Duodenal mucosa (tissue), 2 donors: ENCODE results near the gene CAPN10.

Experiments used
- H3K27ac ChIP-seq: one replicate; pipeline ENCODE4 v1.7.0; 2013; ENCODE audit warnings: low read depth, low read length
- H3K27me3 ChIP-seq, 2 donors: one replicate each; pipeline ENCODE4 v1.7.0; 2013; ENCODE audit warnings: low read length in 2 of 2, control low read depth in 1 of 2; ENCODE audit not compliant: insufficient read depth in 2 of 2, control insufficient read depth in 1 of 2
- H3K36me3 ChIP-seq, 2 donors: one replicate each; pipeline ENCODE4 v1.7.0; 2013; ENCODE audit warnings: low read length in 2 of 2, control low read depth in 1 of 2; ENCODE audit not compliant: insufficient read depth in 2 of 2, control insufficient read depth in 1 of 2
- H3K4me1 ChIP-seq, 2 donors: one replicate each; pipeline ENCODE4 v1.7.0; 2013; ENCODE audit warnings: low read length in 2 of 2, control low read depth in 1 of 2; ENCODE audit not compliant: insufficient read depth in 2 of 2, control insufficient read depth in 1 of 2
- H3K4me3 ChIP-seq, 2 donors: one replicate each; pipeline ENCODE4 v1.7.0; 2013; ENCODE audit warnings: low read length in 2 of 2, low read depth in 1 of 2
- H3K9ac ChIP-seq, 2 donors: one replicate each; pipeline ENCODE4 v1.7.0; 2013; ENCODE audit warnings: low read length in 2 of 2, low read depth in 1 of 2
- H3K9me3 ChIP-seq, 2 donors: one replicate each; pipeline ENCODE4 v1.7.0; 2013; ENCODE audit warnings: low read length in 2 of 2, control low read depth in 1 of 2; ENCODE audit not compliant: control insufficient read depth in 1 of 2

The CAPN10 gene

DNA sequence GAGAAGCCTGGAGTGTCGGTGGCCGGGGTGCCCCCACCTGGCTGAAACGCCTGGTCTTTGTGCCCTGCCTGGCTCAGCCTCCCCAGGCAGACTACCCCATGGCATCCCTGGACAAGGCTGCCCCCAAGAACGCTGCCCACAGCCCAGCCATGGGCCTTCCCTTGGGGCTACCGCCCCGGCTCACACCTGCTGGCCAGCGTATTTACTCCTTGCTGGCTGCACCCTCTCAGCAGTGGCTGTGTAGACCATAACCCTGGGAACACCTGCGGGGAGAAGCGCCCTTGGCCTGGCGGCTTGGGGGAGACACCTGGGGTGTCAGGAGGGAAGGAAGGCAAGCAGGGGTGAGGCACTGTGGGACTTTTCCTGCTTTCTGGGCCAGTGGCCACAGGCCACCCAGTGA is 17.3 kb downstream of the CAPN10 start:
- H3K36me3 ChIP-seq, result peaks cover 2 to 18% of the 10 kb centered on the region in 2 donors
- peak overlapping the region; percentile 88 for H3K27ac ChIP-seq
- no peaks in the 10 kb centered on the region for H3K27me3 ChIP-seq
- H3K4me1 ChIP-seq, result peaks cover 26 to 34% of the 10 kb centered on the region in 2 donors
- H3K9me3 ChIP-seq, result no peaks in the 10 kb centered on the region
- no peak overlapping the region for H3K9ac ChIP-seq
- peak overlapping the region in 1 of 2 donors; percentile 63 for H3K4me3 ChIP-seq

DNA sequence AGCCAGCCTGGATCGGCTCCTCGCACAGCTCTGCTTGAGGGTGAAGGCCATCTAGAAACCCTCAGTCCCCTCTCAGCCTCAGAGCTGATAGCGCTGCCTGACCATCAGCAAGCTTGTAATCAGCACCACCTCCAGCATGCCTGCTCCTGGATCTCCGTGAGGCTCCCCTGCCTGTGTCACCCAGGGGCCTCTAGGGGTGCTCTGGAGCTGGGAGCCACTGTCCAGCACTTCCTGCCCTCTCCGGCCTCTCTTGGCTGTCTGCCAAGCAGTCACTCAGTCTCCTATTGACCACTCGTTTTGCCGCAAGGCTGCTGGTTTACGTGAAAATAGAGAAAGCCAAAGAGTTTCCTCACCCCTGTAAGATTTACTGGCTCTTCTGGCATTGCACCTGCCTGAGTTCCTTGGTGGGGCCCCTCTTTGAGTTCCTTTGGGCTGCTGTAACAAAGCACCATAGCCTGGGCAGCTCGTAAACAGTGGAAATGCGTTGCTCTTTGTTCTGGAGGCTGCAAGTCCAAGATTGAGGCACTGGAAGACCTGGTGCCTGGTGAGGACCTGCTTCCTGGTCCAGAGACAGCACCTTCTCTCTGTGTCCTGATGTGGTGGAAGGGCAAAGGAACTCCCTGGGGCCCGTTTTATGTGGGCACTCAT is 17.9 kb downstream of the CAPN10 start:
- peak overlapping the region; percentile 88 for H3K27ac ChIP-seq
- no peaks in the 10 kb centered on the region for H3K9me3 ChIP-seq
- H3K4me3 ChIP-seq, result peak overlapping the region; percentile 63 to 88
- no peaks in the 10 kb centered on the region for H3K27me3 ChIP-seq
- H3K4me1 ChIP-seq, result peaks cover 26 to 34% of the 10 kb centered on the region in 2 donors
- peak overlapping the region; percentile 63 to 91 for H3K9ac ChIP-seq
- H3K36me3 ChIP-seq, result peaks cover 0 to 14% of the 10 kb centered on the region in 2 donors

DNA sequence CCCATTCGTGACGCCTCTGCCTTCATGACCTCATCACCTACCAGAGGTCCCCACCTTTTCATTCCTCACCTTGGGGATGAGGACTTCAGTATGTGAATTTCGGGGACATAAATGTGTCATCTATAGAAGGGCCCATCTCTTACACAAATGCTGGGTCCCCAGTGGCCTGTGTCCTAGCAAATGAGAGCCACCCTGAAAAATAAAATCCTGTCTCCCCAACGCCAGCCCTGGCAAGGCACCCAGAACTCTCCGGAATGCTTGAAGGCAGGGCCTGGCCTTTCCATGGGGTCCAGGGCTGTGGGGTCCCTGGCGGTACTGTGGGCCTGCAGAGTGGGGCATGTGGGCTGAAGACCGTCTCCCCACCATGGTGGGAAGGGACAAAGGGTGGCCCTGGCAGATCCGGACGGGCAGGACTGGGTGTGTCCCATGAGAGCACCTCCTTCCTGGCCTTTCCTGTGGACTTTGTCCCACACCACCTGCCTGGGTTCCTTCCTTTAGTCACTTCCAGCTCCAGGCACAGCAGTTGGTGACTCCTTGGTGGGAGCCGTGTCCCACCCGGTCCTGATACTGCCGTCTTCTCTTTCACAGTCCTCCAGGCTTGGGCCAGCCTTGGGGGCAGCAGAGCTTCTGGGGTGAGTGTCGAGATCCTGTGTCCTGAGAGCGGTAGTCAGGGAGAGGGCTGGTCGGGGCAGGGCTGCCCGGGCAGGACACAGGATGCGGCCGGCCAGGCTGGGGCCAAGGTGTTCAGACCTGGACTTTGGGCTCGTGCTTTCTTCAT is 18.6 kb downstream of the CAPN10 start:
- Histone ChIP-seq H3K4me1 (peaks cover 26 to 34% of the 10 kb centered on the region in 2 donors), H3K9me3 (no peaks in the 10 kb centered on the region), H3K27me3 (no peaks in the 10 kb centered on the region), H3K36me3 (peaks cover 0 to 8% of the 10 kb centered on the region in 2 donors), H3K27ac (peak overlapping the region; percentile 88), H3K9ac (peak overlapping the region; percentile 88 to 91), H3K4me3 (peak overlapping the region; percentile 63 to 88)

DNA sequence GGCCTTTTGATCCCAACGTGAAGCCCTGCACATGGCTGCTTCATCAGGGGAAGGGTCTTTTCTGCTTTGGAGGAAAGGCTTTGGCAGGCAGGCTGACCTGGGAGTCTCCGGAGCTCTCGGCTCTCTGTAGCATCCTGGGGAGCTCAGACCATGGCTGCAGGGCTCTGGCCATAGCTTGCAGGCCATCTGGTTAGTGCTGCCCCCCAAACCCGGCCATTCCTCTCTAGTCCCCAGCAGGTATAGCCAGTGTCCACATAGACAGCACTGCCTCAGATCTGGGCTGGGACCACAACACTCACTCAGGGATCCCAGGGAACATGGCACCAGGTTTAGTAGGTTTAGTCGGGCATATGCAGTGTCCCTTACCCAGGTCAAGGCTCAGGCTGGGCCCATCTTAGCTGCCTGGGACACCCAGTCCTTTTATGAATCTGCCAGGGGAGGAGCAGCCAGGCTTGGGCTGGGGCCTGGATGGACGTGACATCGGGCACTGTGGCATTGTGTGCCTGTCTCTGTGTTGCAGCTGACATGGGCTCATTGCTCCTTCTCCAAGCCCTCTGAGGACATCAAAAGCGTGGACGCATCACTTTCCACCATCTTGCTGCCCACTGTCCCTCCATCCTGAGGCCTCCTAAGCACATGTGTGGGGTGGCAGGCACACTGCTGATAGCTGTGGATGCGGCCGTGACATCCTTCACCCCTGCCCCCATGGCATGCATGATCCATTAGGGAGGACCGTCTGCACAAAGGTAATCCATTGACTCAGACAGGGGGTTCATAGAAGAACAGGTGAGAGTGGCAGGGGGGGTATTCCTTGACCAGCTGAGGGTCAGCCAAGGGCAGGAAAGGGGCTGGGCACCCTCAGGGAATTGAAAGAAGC is 19.6 kb downstream of the CAPN10 start:
- Histone ChIP-seq H3K27me3 (no peaks in the 10 kb centered on the region), H3K4me1 (peaks cover 28 to 34% of the 10 kb centered on the region in 2 donors), H3K4me3 (peak overlapping the region; percentile 63 to 88), H3K27ac (peak overlapping the region; percentile 88), H3K36me3 (no peaks in the 10 kb centered on the region), H3K9me3 (no peaks in the 10 kb centered on the region), H3K9ac (peak overlapping the region; percentile 88 to 91)

DNA sequence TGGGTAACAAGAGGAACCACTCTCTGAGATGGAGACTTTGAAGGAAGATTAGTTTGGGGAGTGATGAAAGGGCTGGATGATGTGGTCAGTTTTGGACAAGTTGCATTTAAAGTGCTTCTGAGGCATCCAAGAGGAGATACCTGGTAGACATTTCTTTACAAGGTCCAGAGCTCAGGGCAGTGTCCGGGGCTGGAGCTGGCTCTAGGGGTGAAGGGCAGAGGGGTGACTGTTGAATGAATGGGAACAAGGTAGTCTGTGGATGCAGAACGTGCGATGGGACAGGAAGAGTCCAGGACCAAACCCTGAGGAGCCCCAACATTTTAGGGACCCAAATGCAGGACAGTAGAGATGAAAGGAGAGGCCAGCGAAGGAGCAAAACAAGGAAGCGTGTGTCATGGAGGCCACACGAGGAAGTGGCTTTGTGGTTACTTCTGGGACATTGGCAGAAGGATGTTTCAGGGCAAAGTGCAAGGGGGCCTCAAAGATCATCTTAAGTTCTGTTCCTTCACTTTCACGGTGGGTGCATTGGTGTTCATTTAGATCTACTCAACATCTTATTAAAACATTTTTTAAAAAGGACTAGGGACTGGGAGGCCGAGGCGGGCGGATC is 25.2 kb downstream of the CAPN10 start:
- Histone ChIP-seq H3K36me3 (peaks cover 17 to 42% of the 10 kb centered on the region in 2 donors), H3K4me1 (peaks cover 14 to 23% of the 10 kb centered on the region in 2 donors), H3K27ac (no peak overlapping the region), H3K9ac (no peak overlapping the region), H3K27me3 (no peaks in the 10 kb centered on the region), H3K9me3 (no peaks in the 10 kb centered on the region), H3K4me3 (no peak overlapping the region)

DNA sequence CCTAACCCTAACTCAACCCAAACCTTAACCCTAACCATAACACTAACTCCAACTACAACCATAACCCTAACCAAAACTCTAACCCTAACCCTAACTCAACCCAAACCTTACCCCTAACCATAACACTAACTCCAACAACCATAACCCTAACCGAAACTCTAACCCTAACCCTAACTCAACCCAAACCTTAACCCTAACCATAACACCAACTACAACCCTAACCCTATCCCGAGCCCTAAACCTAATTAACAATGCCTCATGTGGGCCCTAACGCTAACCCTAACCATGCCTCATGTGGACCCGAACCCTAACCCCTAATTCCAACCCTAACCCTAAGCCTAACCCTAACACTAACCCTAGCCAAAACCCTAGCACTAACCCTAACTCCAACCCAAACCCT is 27.2 kb downstream of the CAPN10 start:
- H3K27ac ChIP-seq, result no peak overlapping the region
- peaks cover 23 to 53% of the 10 kb centered on the region in 2 donors for H3K36me3 ChIP-seq
- H3K9me3 ChIP-seq, result no peaks in the 10 kb centered on the region
- no peaks in the 10 kb centered on the region for H3K27me3 ChIP-seq
- peaks cover 14 to 19% of the 10 kb centered on the region in 2 donors for H3K4me1 ChIP-seq
- H3K9ac ChIP-seq, result no peak overlapping the region
- no peak overlapping the region for H3K4me3 ChIP-seq

DNA sequence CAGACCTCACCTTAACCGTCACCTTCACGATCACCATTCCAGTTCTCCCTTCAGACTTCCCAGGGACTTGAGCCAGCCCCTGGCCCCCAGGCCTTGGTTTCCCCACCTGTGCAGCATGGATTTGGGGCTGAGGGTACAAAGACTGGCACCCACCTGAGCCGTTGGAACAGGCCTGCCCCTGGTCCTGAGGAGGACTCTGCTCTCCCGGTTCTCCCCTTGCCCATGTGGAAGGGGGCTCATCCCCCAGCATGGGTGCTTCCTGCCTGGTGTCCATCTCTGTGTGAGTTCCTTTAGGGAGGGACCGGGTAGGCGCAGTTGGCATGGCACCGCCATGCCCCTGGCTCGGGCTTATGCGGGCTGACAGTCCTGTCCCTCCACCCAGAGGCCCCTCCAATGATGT is 27.9 kb downstream of the CAPN10 start:
- Histone ChIP-seq H3K9me3 (no peaks in the 10 kb centered on the region), H3K4me3 (no peak overlapping the region), H3K36me3 (peaks cover 25 to 59% of the 10 kb centered on the region in 2 donors), H3K4me1 (peaks cover 14 to 19% of the 10 kb centered on the region in 2 donors), H3K9ac (no peak overlapping the region), H3K27me3 (no peaks in the 10 kb centered on the region), H3K27ac (no peak overlapping the region)

DNA sequence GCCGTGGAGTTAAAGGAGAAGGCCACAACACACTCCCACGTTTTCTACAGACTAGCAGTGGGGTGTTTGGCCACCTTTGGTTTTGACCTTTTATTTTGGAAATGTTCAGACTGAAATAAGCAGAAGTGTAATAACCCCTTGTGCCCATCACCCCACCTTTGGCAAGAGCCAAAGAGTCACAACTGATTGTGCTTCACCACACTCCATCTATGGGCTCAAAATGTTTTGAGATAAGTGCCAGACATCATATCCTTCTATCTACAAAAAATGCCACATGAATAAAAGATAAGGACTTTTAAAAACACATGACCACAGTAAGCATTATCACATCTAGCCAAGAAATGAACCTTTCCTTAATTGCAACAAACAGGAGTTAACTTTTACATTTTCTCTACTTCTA is 28.9 kb downstream of the CAPN10 start:
- Histone ChIP-seq H3K9me3 (no peaks in the 10 kb centered on the region), H3K36me3 (peaks cover 25 to 69% of the 10 kb centered on the region in 2 donors), H3K9ac (no peak overlapping the region)

DNA sequence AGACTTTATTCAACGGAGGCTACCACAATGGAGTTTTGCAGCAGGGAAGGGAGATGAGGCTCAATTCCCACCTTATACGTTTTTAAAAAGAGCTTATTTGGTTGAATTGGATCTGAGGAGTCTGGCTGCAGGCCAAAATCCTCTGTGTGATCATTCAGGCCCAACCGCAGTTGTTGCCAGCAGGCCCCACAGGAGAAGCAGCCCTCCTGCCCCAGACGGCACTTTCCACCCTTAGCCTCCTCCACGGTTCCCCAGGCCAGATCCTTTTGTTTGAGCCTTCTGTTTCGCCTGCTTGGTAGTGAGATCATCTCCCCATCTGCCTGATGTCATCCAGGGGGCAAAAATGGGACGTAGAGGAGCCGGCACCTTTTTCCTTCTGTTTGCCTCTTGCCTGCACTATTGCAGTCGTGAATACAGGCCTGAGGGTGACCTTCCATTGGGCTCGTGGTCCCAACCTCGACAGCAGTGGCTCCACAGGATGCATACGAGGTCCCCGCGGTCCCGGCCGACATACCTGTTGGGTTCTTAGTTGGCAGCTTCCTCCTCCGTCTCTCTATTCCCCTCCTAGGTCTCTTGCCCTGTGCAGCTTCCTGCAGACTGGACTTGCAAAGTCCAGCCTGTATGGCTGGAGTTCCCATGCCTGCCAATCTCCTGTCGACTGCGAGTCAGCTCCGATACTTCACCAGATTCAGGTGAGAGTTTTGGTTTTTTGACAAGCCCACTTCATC is 29.4 kb downstream of the CAPN10 start:
- peaks cover 19 to 23% of the 10 kb centered on the region in 2 donors for H3K4me1 ChIP-seq
- H3K27me3 ChIP-seq, result no peaks in the 10 kb centered on the region
- no peak overlapping the region for H3K9ac ChIP-seq
- no peak overlapping the region for H3K27ac ChIP-seq
- no peak overlapping the region for H3K4me3 ChIP-seq
- H3K9me3 ChIP-seq, result no peaks in the 10 kb centered on the region
- peaks cover 25 to 75% of the 10 kb centered on the region in 2 donors for H3K36me3 ChIP-seq

More for the DNA sequence above, 28.9 kb downstream of the CAPN10 start:
- H3K4me3 ChIP-seq, result no peak overlapping the region
- H3K27me3 ChIP-seq, result no peaks in the 10 kb centered on the region
- H3K4me1 ChIP-seq, result peaks cover 17 to 19% of the 10 kb centered on the region in 2 donors
- no peak overlapping the region for H3K27ac ChIP-seq
